GM19455 (cell line): ENCODE measurements around the gene WDTC1.
A peak's percentile ranks its signal among the peaks of the same experiment; 100 is the strongest.
"Not testable (repeated sequence)": the region's sequence is repeated elsewhere in the genome, so short reads cannot be mapped to it uniquely, and the experiment has no call there.

Experiments used
- ATAC-seq: cut with Tn5 transposase; IDR thresholded peaks from one replicate; pipeline ENCODE4 v1.9.1; 2021; ENCODE audit not compliant: unreplicated experiment

The WDTC1 gene

GRCh38 chr1:27234049-27234882 lies at the start of gene WDTC1:
WDTC1 (plus strand) TSS chr1:27234632; CDS start chr1:27261055, 26,423 bp downstream.
- ATAC-seq = peak; percentile 89

- not testable (repeated sequence) for ATAC-seq
Measured at GRCh38 chr1:27184665-27185064, 49.8 kb upstream of the WDTC1 start.

- ATAC-seq = no peak
Measured at GRCh38 chr1:27192039-27192529, 42.3 kb upstream of the WDTC1 start.

GRCh38 chr1:27193194-27193593 lies 41.2 kb upstream of the WDTC1 start:
- no peak for ATAC-seq

GRCh38 chr1:27201295-27201694 lies 33.1 kb upstream of the WDTC1 start:
- no peak for ATAC-seq

GRCh38 chr1:27203946-27204345 lies 30.5 kb upstream of the WDTC1 start:
- no peak for ATAC-seq

- ATAC-seq = not testable (repeated sequence)
Measured at GRCh38 chr1:27207238-27207637, 27.2 kb upstream of the WDTC1 start.

GRCh38 chr1:27208143-27208850 lies 26.1 kb upstream of the WDTC1 start:
- not testable (repeated sequence) for ATAC-seq

- no peak for ATAC-seq
Measured at GRCh38 chr1:27216466-27216865, 18.0 kb upstream of the WDTC1 start.

- no peak for ATAC-seq
Measured at GRCh38 chr1:27217401-27217800, 17.0 kb upstream of the WDTC1 start.

GRCh38 chr1:27218736-27219135 lies 15.7 kb upstream of the WDTC1 start:
- no peak for ATAC-seq

- ATAC-seq = no peak
Measured at GRCh38 chr1:27220096-27220495, 14.3 kb upstream of the WDTC1 start.

- not testable (repeated sequence) for ATAC-seq
Measured at GRCh38 chr1:27220702-27221497, 13.5 kb upstream of the WDTC1 start.

GRCh38 chr1:27225621-27226020 lies 8.8 kb upstream of the WDTC1 start:
- ATAC-seq = no peak

GRCh38 chr1:27227765-27228164 lies 6.7 kb upstream of the WDTC1 start:
- ATAC-seq = no peak

GRCh38 chr1:27233667-27234048 lies 774 bp upstream of the WDTC1 start:
- peak; percentile 10 for ATAC-seq

- no peak for ATAC-seq
Measured at GRCh38 chr1:27235827-27236226, 1.4 kb downstream of the WDTC1 start.

GRCh38 chr1:27237112-27237511 lies 2.7 kb downstream of the WDTC1 start:
- ATAC-seq = no peak

- no peak for ATAC-seq
Measured at GRCh38 chr1:27238032-27238431, 3.6 kb downstream of the WDTC1 start.

GRCh38 chr1:27241677-27242076 lies 7.2 kb downstream of the WDTC1 start:
- ATAC-seq = no peak

- not testable (repeated sequence) for ATAC-seq
Measured at GRCh38 chr1:27243665-27244064, 9.2 kb downstream of the WDTC1 start.
